ENCODE data around the gene COPG1. TPM values are rescaled to one million over a fixed set of nuclear protein-coding genes. Genes with fewer than 3 reads are reported as not detected.

The COPG1 gene
- total and polyA plus RNA-seq, 9 of the 15 experiments (the other 6 are each of a cell fraction or from before 2014, with no cell fraction given): 40.3 to 105 (median 62.4) TPM

- peak; percentile 7; the same call in 1 of the 2 replicates for TF ChIP-seq VEZF1 (CRISPR knock-in tag; IDR thresholded peaks at IDR 0.05)
- peak; percentile 9 to 69; a peak in 1 of 4 replicates for TF ChIP-seq MAZ (CRISPR knock-in tag; conservative IDR thresholded peaks at IDR 0.05 in 1 of 2, IDR thresholded peaks at IDR 0.05 in 1 of 2)
- no peak for TF ChIP-seq ZNF253 (CRISPR knock-in tag; conservative IDR thresholded peaks at IDR 0.05)
- no peak for TF ChIP-seq ELF4 (CRISPR knock-in tag; IDR thresholded peaks at IDR 0.05)
- no peak for TF ChIP-seq POLR2B (IDR thresholded peaks at IDR 0.05; ENCODE audit: low read depth, partially characterized antibody)
- no peak for TF ChIP-seq ZNF41 (CRISPR knock-in tag; conservative IDR thresholded peaks at IDR 0.05)
- no peak for TF ChIP-seq CREB3 (tag; conservative IDR thresholded peaks at IDR 0.05; ENCODE audit: low read depth)
- no peak for TF ChIP-seq BACH1 (tag; IDR thresholded peaks at IDR 0.05)
- TF ChIP-seq ZBED1 (IDR thresholded peaks at IDR 0.05): no peak
- no peak for TF ChIP-seq RBM34 (IDR thresholded peaks at IDR 0.05; ENCODE audit: borderline replicate concordance, insufficient read depth, low read length)
- TF ChIP-seq UBTF (IDR thresholded peaks at IDR 0.05; ENCODE audit: borderline replicate concordance in 1 of 2, low read depth in 2 of 2, low read length in 2 of 2): no peak
- no peak for TF ChIP-seq SRSF3 (IDR thresholded peaks at IDR 0.05; ENCODE audit: insufficient read depth, low read length)
- no peak for TF ChIP-seq ZNF764 (CRISPR knock-in tag; IDR thresholded peaks at IDR 0.05; ENCODE audit: low read depth)
- TF ChIP-seq, protein P1, sequence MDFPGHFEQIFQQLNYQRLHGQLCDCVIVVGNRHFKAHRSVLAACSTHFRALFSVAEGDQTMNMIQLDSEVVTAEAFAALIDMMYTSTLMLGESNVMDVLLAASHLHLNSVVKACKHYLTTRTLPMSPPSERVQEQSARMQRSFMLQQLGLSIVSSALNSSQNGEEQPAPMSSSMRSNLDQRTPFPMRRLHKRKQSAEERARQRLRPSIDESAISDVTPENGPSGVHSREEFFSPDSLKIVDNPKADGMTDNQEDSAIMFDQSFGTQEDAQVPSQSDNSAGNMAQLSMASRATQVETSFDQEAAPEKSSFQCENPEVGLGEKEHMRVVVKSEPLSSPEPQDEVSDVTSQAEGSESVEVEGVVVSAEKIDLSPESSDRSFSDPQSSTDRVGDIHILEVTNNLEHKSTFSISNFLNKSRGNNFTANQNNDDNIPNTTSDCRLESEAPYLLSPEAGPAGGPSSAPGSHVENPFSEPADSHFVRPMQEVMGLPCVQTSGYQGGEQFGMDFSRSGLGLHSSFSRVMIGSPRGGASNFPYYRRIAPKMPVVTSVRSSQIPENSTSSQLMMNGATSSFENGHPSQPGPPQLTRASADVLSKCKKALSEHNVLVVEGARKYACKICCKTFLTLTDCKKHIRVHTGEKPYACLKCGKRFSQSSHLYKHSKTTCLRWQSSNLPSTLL (IDR thresholded peaks at IDR 0.05): no peak
- TF ChIP-seq EP300 (IDR thresholded peaks at IDR 0.05; ENCODE audit: low read length): no peak
- no peak for TF ChIP-seq NR4A1 (CRISPR knock-in tag; IDR thresholded peaks at IDR 0.05)
- no peak for TF ChIP-seq NR4A1 (tag; IDR thresholded peaks at IDR 0.05)
- peak; percentile 41 for TF ChIP-seq PCBP1 (IDR thresholded peaks at IDR 0.05; ENCODE audit: low read depth, low read length, poor library complexity, severe bottlenecking)
- TF ChIP-seq EWSR1 (IDR thresholded peaks at IDR 0.05; ENCODE audit: borderline replicate concordance, low read depth, partially characterized antibody): no peak
- TF ChIP-seq TAL1 (IDR thresholded peaks at IDR 0.05): no peak
Measured at GRCh38 chr3:129278966-129279906, 29.8 kb downstream of the COPG1 start (continued).

All from K562 (cell line).